Neural cell (in vitro differentiated cells): ENCODE data around the gene PTPRG. TPM values are rescaled to one million over a fixed set of nuclear protein-coding genes. Genes with fewer than 3 reads are reported as not detected.

Experiments used
- H2AFZ ChIP-seq: fragments of 200-600, 300-800 bp; sonication (generic), shearing (Covaris generic); 2 replicates; pipeline ENCODE4 v1.6.0; 2014; ENCODE audit warnings: low read depth, mild to moderate bottlenecking, antibody characterized with exemption, low read length, moderate library complexity
- H3F3A ChIP-seq: fragments of 200-600 bp; shearing (Covaris generic); 2 replicates; pipeline ENCODE4 v1.6.1; 2016; ENCODE audit warnings: mild to moderate bottlenecking, moderate library complexity, mixed read lengths, antibody characterized with exemption, low read length; ENCODE audit not compliant: insufficient read depth, poor library complexity, severe bottlenecking
- H3K27ac ChIP-seq: fragments of 200-600, 300-800 bp; sonication (generic), shearing (Covaris generic); 2 replicates; pipeline ENCODE4 v1.5.1; 2014; ENCODE audit warnings: mild to moderate bottlenecking, low read length, moderate library complexity
- H3K27me3 ChIP-seq: fragments of 300-800, 200-600 bp; sonication (generic), shearing (Covaris generic); 2 replicates; pipeline ENCODE4 v1.6.0; 2014; ENCODE audit warnings: mild to moderate bottlenecking, low read depth, low read length, moderate library complexity; ENCODE audit not compliant: insufficient read depth
- H3K36me3 ChIP-seq: fragments of 300-800, 200-600 bp; sonication (generic), shearing (Covaris generic); 2 replicates; pipeline ENCODE4 v1.5.1; 2014; ENCODE audit warnings: mild to moderate bottlenecking, antibody characterized with exemption, low read length, moderate library complexity; ENCODE audit not compliant: insufficient read depth
- H3K4me2 ChIP-seq: fragments of 300-800, 200-600 bp; sonication (generic), shearing (Covaris generic); 2 replicates; pipeline ENCODE4 v1.6.0; 2014; ENCODE audit warnings: mild to moderate bottlenecking, low read length
- H3K4me3 ChIP-seq: fragments of 300-800, 200-600 bp; sonication (generic), shearing (Covaris generic); 2 replicates; pipeline ENCODE4 v1.5.1; 2014; ENCODE audit warnings: mild to moderate bottlenecking, low read length, moderate library complexity
- H3K79me2 ChIP-seq: fragments of 200-600 bp; shearing (Covaris generic); replicated peaks from 2 replicates; pipeline ENCODE4 v1.6.0; 2014; ENCODE audit warnings: mild to moderate bottlenecking, low read length, moderate library complexity; ENCODE audit not compliant: insufficient read depth
- H3K9ac ChIP-seq: fragments of 300-800, 200-600 bp; sonication (generic), shearing (Covaris generic); 2 replicates; pipeline ENCODE4 v1.6.1; 2016; ENCODE audit warnings: mild to moderate bottlenecking, low read length, mixed read lengths
- H3K9me2 ChIP-seq: fragments of 200-600 bp; shearing (Covaris generic); 2 replicates; pipeline ENCODE4 v1.6.1; 2016; ENCODE audit warnings: mild to moderate bottlenecking, low read length, mixed read lengths; ENCODE audit not compliant: insufficient read depth
- H3K9me3 ChIP-seq: fragments of 200-600, 300-800 bp; sonication (generic), shearing (Covaris generic); 2 replicates; pipeline ENCODE4 v1.6.1; 2016; ENCODE audit warnings: mild to moderate bottlenecking, mixed run types, low read length, moderate library complexity, mixed read lengths
- H4K20me1 ChIP-seq: fragments of 200-600 bp; shearing (Covaris generic); 2 replicates; pipeline ENCODE4 v1.6.1; 2016; ENCODE audit warnings: mild to moderate bottlenecking, mixed run types; ENCODE audit not compliant: insufficient read depth
- EP300 ChIP-seq: fragments of 450-650 bp; conservative IDR thresholded peaks from 2 replicates; pipeline ENCODE4 v1.6.1; 2014; ENCODE audit warnings: antibody characterized with exemption, mild to moderate bottlenecking, moderate library complexity; ENCODE audit not compliant: poor library complexity, severe bottlenecking
- EZH2 ChIP-seq: fragments of 200-600, 300-800 bp; shearing (Covaris generic), sonication (generic); IDR thresholded peaks from 2 replicates; pipeline ENCODE4 v1.6.1; 2014; ENCODE audit warnings: antibody characterized with exemption, low read length, borderline replicate concordance, mild to moderate bottlenecking; ENCODE audit not compliant: insufficient read depth, poor library complexity, severe bottlenecking
- MXI1 ChIP-seq: fragments of 450-650 bp; conservative IDR thresholded peaks from 2 replicates; pipeline ENCODE4 v1.6.1; 2014; ENCODE audit warnings: antibody characterized with exemption, mild to moderate bottlenecking; ENCODE audit not compliant: poor library complexity, severe bottlenecking
- POLR2AphosphoS5 ChIP-seq: IDR thresholded peaks from 2 replicates; pipeline ENCODE4 v1.6.1; 2012
- RAD21 ChIP-seq: fragments of 450-650 bp; conservative IDR thresholded peaks from 2 replicates; pipeline ENCODE4 v1.6.1; 2014; ENCODE audit warnings: antibody characterized with exemption, mild to moderate bottlenecking, moderate library complexity
- SMC3 ChIP-seq: fragments of 450-650 bp; conservative IDR thresholded peaks from 2 replicates; pipeline ENCODE4 v1.6.1; 2014; ENCODE audit warnings: antibody characterized with exemption, mild to moderate bottlenecking, moderate library complexity; ENCODE audit not compliant: poor library complexity
- TAF1 ChIP-seq: IDR thresholded peaks from 2 replicates; pipeline ENCODE4 v1.6.1; 2012; ENCODE audit warnings: low read depth
- polyA plus RNA-seq: library from polyadenylated mRNA; depleted of rRNA; stranded (reverse); fragments of >200 nt; gene quantifications from 2 replicates; pipeline ENCODE4 v1.2.3, GENCODE V29; 2014
- TF ChIP-seq, protein P1 (sequence below): IDR thresholded peaks from 2 replicates; pipeline ENCODE4 v1.6.1; 2012; ENCODE audit warnings: borderline replicate concordance
- TF ChIP-seq, protein P2 (sequence below): fragments of 450-650 bp; IDR thresholded peaks from 2 replicates; pipeline ENCODE4 v1.5.1; 2014; ENCODE audit warnings: antibody characterized with exemption, mild to moderate bottlenecking, moderate library complexity; ENCODE audit not compliant: poor library complexity, severe bottlenecking

The PTPRG gene
- polyA plus RNA-seq, 1 donor from 2014 or later: 33.1 TPM

DNA sequence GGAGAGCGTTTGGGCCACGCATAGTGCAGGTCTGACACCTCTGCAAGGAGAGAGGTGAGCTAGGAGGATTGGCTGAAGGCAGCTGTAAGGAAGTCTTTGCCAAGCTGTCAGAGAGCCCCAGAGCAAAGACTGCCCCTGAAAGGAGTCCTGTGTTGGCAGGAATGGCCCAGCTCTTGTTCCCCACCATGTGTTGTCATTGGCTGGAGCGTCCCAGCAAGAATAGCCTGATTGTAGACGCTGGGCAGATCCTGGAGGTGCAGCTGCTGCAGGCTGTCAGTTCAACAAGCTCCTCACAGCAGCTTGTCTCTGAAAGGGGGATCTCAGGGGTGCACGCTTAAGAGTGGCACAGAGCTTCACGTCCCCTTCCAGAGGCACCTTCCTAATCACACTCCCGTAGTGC lies 574.4 kb downstream of the PTPRG start:
- no peaks in the 10 kb centered on the region for H3F3A ChIP-seq
- TF ChIP-seq MXI1 (no peak), EP300 (no peak), POLR2AphosphoS5 (no peak), SMC3 (no peak), RAD21 (no peak), EZH2 (no peak), TAF1 (no peak)
- TF ChIP-seq, protein P1, sequence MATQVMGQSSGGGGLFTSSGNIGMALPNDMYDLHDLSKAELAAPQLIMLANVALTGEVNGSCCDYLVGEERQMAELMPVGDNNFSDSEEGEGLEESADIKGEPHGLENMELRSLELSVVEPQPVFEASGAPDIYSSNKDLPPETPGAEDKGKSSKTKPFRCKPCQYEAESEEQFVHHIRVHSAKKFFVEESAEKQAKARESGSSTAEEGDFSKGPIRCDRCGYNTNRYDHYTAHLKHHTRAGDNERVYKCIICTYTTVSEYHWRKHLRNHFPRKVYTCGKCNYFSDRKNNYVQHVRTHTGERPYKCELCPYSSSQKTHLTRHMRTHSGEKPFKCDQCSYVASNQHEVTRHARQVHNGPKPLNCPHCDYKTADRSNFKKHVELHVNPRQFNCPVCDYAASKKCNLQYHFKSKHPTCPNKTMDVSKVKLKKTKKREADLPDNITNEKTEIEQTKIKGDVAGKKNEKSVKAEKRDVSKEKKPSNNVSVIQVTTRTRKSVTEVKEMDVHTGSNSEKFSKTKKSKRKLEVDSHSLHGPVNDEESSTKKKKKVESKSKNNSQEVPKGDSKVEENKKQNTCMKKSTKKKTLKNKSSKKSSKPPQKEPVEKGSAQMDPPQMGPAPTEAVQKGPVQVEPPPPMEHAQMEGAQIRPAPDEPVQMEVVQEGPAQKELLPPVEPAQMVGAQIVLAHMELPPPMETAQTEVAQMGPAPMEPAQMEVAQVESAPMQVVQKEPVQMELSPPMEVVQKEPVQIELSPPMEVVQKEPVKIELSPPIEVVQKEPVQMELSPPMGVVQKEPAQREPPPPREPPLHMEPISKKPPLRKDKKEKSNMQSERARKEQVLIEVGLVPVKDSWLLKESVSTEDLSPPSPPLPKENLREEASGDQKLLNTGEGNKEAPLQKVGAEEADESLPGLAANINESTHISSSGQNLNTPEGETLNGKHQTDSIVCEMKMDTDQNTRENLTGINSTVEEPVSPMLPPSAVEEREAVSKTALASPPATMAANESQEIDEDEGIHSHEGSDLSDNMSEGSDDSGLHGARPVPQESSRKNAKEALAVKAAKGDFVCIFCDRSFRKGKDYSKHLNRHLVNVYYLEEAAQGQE: no peak
- TF ChIP-seq, protein P2, sequence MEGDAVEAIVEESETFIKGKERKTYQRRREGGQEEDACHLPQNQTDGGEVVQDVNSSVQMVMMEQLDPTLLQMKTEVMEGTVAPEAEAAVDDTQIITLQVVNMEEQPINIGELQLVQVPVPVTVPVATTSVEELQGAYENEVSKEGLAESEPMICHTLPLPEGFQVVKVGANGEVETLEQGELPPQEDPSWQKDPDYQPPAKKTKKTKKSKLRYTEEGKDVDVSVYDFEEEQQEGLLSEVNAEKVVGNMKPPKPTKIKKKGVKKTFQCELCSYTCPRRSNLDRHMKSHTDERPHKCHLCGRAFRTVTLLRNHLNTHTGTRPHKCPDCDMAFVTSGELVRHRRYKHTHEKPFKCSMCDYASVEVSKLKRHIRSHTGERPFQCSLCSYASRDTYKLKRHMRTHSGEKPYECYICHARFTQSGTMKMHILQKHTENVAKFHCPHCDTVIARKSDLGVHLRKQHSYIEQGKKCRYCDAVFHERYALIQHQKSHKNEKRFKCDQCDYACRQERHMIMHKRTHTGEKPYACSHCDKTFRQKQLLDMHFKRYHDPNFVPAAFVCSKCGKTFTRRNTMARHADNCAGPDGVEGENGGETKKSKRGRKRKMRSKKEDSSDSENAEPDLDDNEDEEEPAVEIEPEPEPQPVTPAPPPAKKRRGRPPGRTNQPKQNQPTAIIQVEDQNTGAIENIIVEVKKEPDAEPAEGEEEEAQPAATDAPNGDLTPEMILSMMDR: no peak
- H2AFZ ChIP-seq: no peak overlapping the region
- no peak overlapping the region for H3K4me2 ChIP-seq
- no peaks in the 10 kb centered on the region for H3K9me3 ChIP-seq
- no peak overlapping the region for H3K4me3 ChIP-seq
- no peaks in the 10 kb centered on the region for H4K20me1 ChIP-seq
- H3K27me3 ChIP-seq: no peaks in the 10 kb centered on the region
- H3K27ac ChIP-seq: no peak overlapping the region
- H3K9me2 ChIP-seq: no peaks in the 10 kb centered on the region
- H3K79me2 ChIP-seq: no peaks in the 10 kb centered on the region
- H3K9ac ChIP-seq: no peak overlapping the region
- H3K36me3 ChIP-seq: no peaks in the 10 kb centered on the region

DNA sequence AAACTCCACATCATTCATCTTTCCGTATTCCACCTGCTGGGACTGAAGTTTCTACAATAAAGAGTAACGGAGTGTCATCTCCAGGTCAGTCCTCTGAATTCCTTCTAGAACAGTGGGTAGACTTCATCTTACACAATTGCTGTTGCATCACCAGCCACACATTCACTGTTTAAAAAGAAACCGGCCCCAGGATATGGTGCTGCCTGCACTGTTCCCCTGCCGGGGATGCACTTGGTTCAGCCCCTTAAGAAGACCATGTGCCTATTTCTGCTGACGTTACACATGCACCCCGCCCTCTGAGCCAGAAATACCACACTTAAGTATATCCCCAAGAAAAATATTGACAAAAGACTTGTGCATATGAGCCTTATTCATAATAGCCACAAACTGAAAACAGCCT lies 578.6 kb downstream of the PTPRG start:
- no peaks in the 10 kb centered on the region for H3K79me2 ChIP-seq
- H3K4me2 ChIP-seq: no peak overlapping the region

More for the DNA sequence above, 578.6 kb downstream of the PTPRG start:
- Histone ChIP-seq H3K27ac (no peak overlapping the region), H3K9me3 (no peaks in the 10 kb centered on the region), H3K27me3 (no peaks in the 10 kb centered on the region), H3K9me2 (no peaks in the 10 kb centered on the region), H4K20me1 (no peaks in the 10 kb centered on the region), H3K9ac (no peak overlapping the region), H3K36me3 (no peaks in the 10 kb centered on the region), H3K4me3 (no peak overlapping the region), H3F3A (no peaks in the 10 kb centered on the region), H2AFZ (no peak overlapping the region)
- TF ChIP-seq EZH2 (no peak), RAD21 (no peak), POLR2AphosphoS5 (no peak), MXI1 (no peak), EP300 (no peak), TAF1 (no peak), SMC3 (no peak)
- TF ChIP-seq, protein P2: no peak
- TF ChIP-seq, protein P1: no peak
